ENCODE results near the gene BANK1. TPM values are rescaled to one million over a fixed set of nuclear protein-coding genes. Genes with fewer than 3 reads are reported as not detected.

The BANK1 gene
- total RNA-seq, 2 experiments from 2014 or later: 1.3 to 1.6 TPM

DNA sequence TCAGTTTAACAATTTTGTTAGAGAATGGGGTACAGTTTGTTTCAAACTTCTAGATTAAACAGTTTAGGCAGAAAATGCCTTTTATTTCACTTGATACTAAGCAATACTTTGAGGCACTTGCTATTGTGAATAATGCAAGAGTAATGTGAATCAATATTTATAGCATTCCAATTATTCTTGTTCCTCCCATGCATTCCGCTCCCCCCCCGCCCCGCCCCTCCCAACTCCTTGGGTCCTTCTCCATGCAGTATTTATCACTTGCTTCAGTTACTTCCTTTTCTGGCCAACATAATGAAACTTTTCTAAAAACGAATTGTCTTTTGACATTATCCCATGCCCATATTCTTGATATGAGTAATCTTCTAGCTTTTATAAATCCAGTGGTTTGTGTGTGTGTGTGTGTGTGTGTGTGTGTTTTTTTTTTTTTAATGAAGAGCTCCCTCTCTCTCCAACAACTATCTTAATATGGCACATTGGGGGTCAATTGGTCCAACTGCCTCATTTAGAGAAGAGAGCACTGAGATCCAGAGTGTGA is 1.6 kb downstream of the BANK1 start:
- Mint-ChIP-seq H3K4me3 (peak overlapping the region; percentile 46), H3K9me3 (peaks cover 1% of the 10 kb centered on the region), H3K27me3 (peaks cover 66% of the 10 kb centered on the region), H3K27ac (no peak overlapping the region), H3K36me3 (no peaks in the 10 kb centered on the region), H3K4me1 (peaks cover 10% of the 10 kb centered on the region)
- no peak for DNase-seq

DNA sequence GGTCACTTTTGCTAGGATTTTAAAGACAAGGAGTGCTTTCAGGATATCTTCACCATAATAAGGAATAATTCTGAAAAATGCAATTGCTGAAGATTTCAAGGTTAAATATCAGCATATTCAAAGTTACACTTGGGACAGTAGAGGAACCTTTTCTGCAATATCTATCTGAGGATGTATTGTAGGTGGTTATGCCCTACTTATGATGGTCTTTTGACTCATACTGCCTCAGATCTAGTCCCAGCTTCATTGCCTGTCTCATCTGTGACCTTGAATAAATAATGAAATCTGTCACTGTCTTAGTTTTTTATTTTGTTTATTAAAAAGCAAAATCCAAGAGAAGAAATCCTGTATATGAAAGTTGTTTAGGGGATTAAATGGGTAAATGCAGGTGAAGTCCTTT is 2.9 kb downstream of the BANK1 start:
- H3K4me1 Mint-ChIP-seq: peaks cover 10% of the 10 kb centered on the region
- DNase-seq: no peak
- H3K27ac Mint-ChIP-seq: no peak overlapping the region
- peaks cover 2% of the 10 kb centered on the region for H3K36me3 Mint-ChIP-seq
- H3K9me3 Mint-ChIP-seq: no peaks in the 10 kb centered on the region
- no peak overlapping the region for H3K4me3 Mint-ChIP-seq
- H3K27me3 Mint-ChIP-seq: peaks cover 59% of the 10 kb centered on the region

DNA sequence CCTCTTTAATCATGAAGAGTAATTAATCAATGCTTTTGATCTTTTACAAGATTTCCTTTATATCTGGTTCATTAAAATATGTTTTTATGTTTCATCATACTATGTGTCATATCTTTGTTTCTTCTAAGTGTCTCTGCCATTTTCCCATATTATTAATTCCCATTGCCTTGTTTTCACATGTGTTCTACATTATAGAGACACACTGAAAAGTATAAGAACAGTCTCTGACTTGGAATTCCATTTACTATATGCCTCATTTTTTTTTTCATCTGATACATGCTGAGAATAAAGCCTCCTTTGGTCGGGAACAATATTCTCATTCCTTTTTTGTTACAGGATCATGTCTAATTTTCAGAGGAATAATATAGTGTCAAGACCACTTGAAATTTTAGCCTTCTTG is 4.3 kb downstream of the BANK1 start:
- Mint-ChIP-seq H3K27me3 (peaks cover 55% of the 10 kb centered on the region), H3K4me3 (no peak overlapping the region), H3K4me1 (peaks cover 10% of the 10 kb centered on the region), H3K9me3 (no peaks in the 10 kb centered on the region), H3K36me3 (peaks cover 2% of the 10 kb centered on the region), H3K27ac (no peak overlapping the region)
- DNase-seq: no peak

DNA sequence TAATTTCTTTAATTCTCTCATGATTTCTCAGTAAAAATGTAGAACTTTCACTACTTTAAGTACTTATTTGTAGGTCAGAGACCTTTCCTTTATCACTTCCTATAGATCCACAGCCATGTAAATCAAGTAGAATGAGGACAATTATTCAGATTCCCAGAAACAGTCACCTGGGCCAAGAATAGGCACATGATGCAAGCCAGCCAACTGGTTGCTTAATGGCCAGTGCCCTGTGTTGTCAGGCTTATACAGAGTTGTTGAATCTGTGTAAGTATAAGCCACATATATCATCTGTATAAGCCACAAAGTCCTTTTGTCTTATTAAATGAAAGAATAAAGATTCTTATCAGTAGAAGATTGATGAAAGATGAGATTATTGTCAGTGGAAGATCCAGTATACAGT is 5.2 kb downstream of the BANK1 start:
- Mint-ChIP-seq H3K4me3 (no peak overlapping the region), H3K4me1 (peaks cover 7% of the 10 kb centered on the region), H3K36me3 (peaks cover 2% of the 10 kb centered on the region), H3K9me3 (no peaks in the 10 kb centered on the region), H3K27me3 (peaks cover 52% of the 10 kb centered on the region), H3K27ac (no peak overlapping the region)
- DNase-seq: no peak

DNA sequence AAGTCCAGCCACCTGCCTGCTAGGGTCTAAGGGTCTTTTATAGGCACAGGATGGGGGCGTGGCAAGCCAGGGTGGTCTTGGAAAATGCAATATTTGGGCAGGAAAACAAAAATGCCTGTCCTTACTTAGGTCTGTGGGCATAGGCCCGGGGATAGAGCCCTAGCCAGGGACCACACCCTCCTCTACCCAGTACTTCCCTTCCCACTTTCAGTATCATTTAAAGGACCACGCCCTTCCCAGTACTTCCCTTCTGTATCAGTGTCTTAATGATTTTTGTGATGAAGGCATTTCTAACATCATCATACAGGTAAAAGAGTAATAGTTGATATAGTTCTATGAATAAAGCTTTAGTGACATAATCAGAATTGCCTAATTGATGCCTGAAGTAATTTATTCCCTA is 11.4 kb downstream of the BANK1 start:
- no peaks in the 10 kb centered on the region for H3K9me3 Mint-ChIP-seq
- H3K27ac Mint-ChIP-seq: no peak overlapping the region
- peaks cover 9% of the 10 kb centered on the region for H3K27me3 Mint-ChIP-seq
- no peaks in the 10 kb centered on the region for H3K4me1 Mint-ChIP-seq
- no peak overlapping the region for H3K4me3 Mint-ChIP-seq
- no peak for DNase-seq
- H3K36me3 Mint-ChIP-seq: peaks cover 2% of the 10 kb centered on the region

DNA sequence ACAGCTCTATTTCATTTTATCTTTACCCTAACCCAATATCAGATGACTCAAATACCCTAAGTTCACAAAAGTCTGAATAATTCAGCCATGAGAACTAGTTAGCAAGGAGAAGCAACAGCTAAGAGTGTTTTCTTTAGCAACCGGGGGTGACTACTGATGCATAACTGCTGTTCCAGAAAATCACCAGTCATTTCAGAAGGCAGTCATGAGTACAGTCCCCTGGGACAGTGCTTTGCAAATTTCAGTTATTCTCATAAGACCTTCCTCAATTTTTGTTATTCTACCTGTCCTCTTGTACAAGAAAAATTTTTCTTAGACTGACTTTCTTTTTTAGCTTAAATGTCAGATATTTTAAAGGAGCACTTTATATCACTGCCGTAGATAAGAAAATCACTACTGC is 16.4 kb downstream of the BANK1 start:
- no peaks in the 10 kb centered on the region for H3K9me3 Mint-ChIP-seq
- H3K27me3 Mint-ChIP-seq: peaks cover 3% of the 10 kb centered on the region
- DNase-seq: no peak
- H3K27ac Mint-ChIP-seq: no peak overlapping the region
- H3K4me1 Mint-ChIP-seq: no peaks in the 10 kb centered on the region
- no peaks in the 10 kb centered on the region for H3K36me3 Mint-ChIP-seq
- H3K4me3 Mint-ChIP-seq: no peak overlapping the region

DNA sequence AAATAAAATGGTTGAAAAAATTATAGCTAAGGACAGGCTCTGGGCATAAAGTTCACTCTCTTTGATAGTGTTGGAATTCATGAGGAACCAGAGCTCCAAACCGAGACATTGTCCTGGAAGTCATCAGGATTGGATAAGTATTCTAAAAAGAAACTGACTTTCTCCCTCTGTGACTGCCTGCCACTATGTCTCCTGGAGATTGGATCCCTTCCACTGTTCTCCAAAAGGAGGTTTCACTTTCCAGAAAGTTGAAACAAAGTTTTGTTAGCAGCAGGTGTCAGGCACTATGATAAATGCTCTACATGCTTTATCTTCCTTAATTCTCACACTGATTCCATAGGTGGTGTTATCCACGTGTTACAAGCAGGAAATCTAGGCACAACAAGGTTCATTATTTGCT is 16.8 kb downstream of the BANK1 start:
- H3K27ac Mint-ChIP-seq: peak overlapping the region; percentile 17
- no peaks in the 10 kb centered on the region for H3K9me3 Mint-ChIP-seq
- H3K4me1 Mint-ChIP-seq: no peaks in the 10 kb centered on the region
- H3K4me3 Mint-ChIP-seq: no peak overlapping the region
- no peak for DNase-seq
- H3K27me3 Mint-ChIP-seq: peaks cover 3% of the 10 kb centered on the region
- no peaks in the 10 kb centered on the region for H3K36me3 Mint-ChIP-seq

DNA sequence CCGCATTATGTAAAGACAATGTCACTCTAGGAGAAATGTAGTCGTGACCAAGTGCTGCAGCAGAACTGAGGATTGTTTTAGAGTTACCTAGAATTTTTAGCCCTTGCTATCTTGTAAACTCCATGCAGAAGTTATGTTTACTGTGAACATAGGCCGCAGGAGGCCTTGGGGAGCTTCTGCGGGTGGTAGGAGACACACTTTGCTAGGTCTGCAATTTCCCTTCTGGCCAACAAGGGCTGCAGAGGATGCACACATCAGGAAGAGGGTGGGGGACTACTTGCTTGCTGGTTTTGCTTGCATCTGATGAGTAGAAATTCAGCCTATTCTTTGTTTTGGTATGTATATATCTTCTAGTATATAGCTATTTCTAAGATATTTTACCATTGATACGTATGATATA is 23.1 kb downstream of the BANK1 start:
- H3K36me3 Mint-ChIP-seq: no peaks in the 10 kb centered on the region
- no peaks in the 10 kb centered on the region for H3K27me3 Mint-ChIP-seq
- no peak overlapping the region for H3K27ac Mint-ChIP-seq
- H3K4me1 Mint-ChIP-seq: no peaks in the 10 kb centered on the region
- no peaks in the 10 kb centered on the region for H3K9me3 Mint-ChIP-seq
- no peak overlapping the region for H3K4me3 Mint-ChIP-seq
- DNase-seq: no peak

DNA sequence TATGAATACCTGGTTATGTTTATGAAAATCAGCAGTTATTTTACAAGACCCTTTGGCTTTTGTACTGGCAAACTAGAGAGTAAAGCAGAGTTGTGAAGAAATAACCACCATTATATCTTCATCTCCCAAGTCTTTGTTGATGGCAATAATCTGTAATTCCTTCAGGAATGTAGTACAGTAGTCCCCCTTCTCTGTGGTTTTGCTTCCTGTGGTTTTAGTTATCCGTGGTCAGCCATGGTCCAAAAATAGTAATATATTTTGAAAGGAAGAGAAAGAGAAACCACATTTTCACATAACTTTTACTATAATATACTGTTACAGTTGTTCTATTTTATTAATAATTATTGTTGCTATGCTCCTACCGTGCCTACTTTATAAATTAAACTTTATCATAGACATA is 27.8 kb downstream of the BANK1 start:
- Mint-ChIP-seq H3K27me3 (peaks cover 3% of the 10 kb centered on the region), H3K36me3 (no peaks in the 10 kb centered on the region), H3K4me1 (no peaks in the 10 kb centered on the region), H3K4me3 (no peak overlapping the region), H3K9me3 (peaks cover 6% of the 10 kb centered on the region), H3K27ac (no peak overlapping the region)
- DNase-seq: no peak

DNA sequence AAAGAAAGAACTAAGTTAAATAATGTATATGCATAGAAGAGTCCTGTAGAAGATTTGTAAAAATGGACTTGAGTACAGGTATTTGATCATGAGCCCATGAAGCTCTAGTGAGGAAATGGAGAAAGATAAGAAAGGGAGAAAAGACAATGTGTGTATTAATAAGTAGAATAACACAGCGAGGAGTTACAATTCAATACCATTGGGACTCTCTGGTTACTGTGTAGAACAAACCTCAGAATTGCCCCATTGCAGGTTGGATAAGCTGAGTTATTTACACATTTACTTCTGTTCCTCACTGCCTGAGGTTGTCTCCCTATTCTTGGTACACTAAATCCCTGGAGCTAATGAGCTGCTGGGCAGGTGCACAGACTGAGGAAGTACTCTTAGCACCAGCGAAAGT is 33.3 kb downstream of the BANK1 start:
- Mint-ChIP-seq H3K9me3 (peaks cover 6% of the 10 kb centered on the region), H3K4me1 (no peaks in the 10 kb centered on the region), H3K4me3 (no peak overlapping the region), H3K36me3 (no peaks in the 10 kb centered on the region), H3K27ac (no peak overlapping the region), H3K27me3 (peaks cover 3% of the 10 kb centered on the region)
- no peak for DNase-seq

DNA sequence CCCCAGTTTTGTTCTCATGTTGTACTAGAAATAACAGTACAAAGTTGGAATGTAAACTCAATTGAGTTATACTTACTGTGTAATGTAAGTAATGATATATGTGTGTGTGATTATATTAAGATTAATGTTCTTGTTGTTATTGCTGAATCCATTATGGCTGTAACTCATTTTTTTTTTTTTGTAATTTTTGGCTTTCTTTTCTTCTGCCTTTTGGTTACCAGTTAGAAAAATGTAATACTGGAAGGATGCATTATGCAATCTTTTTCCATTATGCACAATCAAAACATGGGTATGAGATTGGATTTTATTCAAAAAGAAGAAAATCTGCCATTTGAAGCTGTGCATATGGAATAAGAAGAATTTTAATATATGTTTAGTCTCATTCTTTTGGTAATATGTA is 34.0 kb downstream of the BANK1 start:
- Mint-ChIP-seq H3K4me3 (no peak overlapping the region), H3K4me1 (no peaks in the 10 kb centered on the region), H3K36me3 (no peaks in the 10 kb centered on the region), H3K27ac (no peak overlapping the region), H3K27me3 (peaks cover 3% of the 10 kb centered on the region), H3K9me3 (peaks cover 6% of the 10 kb centered on the region)
- no peak for DNase-seq

DNA sequence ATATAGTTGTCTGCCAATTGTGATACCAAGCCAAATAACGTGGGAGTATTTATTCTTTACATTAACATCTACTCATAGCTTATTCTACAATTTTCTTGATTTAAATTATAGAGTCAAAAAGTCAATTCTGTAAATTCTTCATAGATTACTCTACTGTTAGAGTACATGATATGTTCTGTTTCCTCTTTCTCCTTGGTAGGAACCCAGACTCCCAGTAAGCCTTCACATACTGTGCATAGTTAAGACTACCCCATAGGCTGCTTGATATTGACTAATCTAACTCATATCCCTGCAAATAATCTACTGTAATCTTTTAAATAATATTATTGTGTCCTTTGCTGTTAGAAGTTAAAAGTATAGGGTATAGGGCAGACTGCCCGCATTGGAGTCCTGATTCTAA is 35.4 kb downstream of the BANK1 start:
- H3K27ac Mint-ChIP-seq: no peak overlapping the region
- H3K4me3 Mint-ChIP-seq: no peak overlapping the region
- H3K4me1 Mint-ChIP-seq: no peaks in the 10 kb centered on the region
- H3K27me3 Mint-ChIP-seq: peaks cover 3% of the 10 kb centered on the region
- DNase-seq: no peak
- H3K9me3 Mint-ChIP-seq: peaks cover under 1% of the 10 kb centered on the region
- H3K36me3 Mint-ChIP-seq: no peaks in the 10 kb centered on the region

DNA sequence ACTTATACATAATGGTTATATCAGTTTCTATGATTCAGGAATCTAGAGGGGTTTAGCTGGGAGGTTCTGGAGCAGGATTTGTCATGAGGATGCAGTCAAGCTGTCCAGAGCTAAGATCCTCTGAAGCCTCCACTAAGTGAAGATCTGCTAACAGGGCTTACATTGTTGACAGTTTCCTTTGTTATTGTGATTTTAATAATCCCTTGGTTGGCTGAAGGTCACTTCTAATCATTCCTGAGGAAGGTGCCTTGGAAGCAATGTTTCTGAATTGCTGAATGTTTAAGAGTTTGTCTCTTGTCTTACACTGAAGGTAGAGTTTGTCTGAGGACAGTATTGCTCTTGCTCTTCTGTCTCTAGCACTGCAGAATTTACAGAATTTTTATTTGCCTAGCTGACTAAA is 41.3 kb downstream of the BANK1 start:
- Mint-ChIP-seq H3K4me1 (no peaks in the 10 kb centered on the region), H3K27ac (no peak overlapping the region), H3K4me3 (no peak overlapping the region), H3K36me3 (no peaks in the 10 kb centered on the region), H3K9me3 (no peaks in the 10 kb centered on the region), H3K27me3 (peaks cover 13% of the 10 kb centered on the region)
- DNase-seq: no peak

DNA sequence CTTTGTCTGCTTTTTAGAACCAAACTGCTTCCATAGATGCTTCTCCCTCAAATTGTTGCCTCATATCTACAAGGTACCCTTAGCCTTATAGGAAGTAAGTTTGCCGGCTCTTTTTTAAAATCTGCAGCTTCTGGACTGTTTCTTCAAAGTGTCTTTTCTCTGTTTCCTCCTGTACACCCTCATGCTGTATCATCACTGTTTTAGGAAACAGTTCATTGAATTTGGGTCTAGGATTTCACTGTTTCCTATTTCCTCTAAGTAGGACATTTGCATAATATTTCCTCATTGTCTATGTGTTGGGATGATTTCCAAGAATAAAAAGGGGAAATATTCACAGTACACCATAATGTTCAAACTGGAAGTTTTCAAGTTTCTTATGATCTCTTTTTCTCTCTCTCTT is 43.0 kb downstream of the BANK1 start:
- Mint-ChIP-seq H3K4me1 (no peaks in the 10 kb centered on the region), H3K4me3 (no peak overlapping the region), H3K9me3 (no peaks in the 10 kb centered on the region), H3K27ac (no peak overlapping the region), H3K36me3 (no peaks in the 10 kb centered on the region), H3K27me3 (peaks cover 16% of the 10 kb centered on the region)
- no peak for DNase-seq

DNA sequence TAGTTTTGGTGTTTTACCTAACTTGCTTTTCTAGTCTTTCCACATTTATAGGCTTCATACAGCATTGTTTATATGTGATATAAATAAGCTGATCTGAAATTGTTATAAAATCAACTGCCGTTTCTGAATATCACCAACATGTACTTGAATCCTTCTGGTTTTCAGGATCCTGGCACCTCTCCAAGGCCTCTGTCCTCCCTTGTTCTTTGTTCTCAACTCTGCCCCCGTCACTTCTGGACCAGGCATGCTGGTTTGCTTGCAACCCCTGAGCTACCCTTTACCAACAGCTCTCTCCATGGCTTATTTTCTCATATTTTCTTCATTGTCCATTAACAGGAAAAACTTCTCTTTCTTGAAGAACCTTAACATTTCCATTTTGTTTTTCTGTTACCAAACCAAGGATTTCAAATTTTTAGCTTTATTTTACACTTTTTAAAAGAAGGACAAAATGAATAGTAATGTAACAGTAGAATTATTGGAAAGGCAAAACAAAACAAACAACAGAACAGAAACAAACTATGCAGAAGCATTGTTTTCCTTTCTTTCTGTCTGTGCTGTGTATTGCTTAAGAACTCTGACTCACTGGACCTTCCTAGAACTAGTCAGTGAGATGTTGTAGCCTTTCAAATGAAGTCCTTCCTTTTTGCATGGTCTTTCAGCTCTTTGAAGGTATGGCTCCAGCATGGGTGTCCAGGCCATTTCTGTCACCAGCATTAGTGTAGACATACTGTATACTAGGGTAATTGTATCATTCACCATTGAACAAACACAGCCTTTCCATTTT is 44.8 kb downstream of the BANK1 start:
- no peaks in the 10 kb centered on the region for H3K36me3 Mint-ChIP-seq
- no peak for DNase-seq
- no peak overlapping the region for H3K4me3 Mint-ChIP-seq
- peaks cover 18% of the 10 kb centered on the region for H3K27me3 Mint-ChIP-seq
- H3K9me3 Mint-ChIP-seq: no peaks in the 10 kb centered on the region
- H3K27ac Mint-ChIP-seq: no peak overlapping the region
- H3K4me1 Mint-ChIP-seq: no peaks in the 10 kb centered on the region

DNA sequence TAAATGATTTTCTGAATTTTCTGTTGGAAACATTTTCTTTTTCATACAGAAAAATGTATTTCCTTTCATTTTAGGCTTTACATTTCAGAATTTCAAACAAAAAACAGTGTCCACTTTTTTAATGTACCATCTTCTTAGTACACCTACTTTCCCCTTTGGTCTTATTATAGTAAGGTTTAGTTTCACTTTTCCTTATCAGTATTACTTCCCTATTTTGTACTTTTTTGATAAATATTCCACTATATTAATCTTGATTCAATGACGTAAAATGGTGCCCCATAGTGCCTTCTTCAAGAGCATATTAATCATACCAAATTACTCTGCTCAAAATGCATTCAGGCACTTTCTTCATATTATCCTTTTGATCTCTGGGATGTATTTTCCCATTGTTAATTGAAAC is 52.5 kb downstream of the BANK1 start:
- DNase-seq: no peak
- Mint-ChIP-seq H3K27me3 (peaks cover 7% of the 10 kb centered on the region), H3K27ac (no peak overlapping the region), H3K4me3 (no peak overlapping the region), H3K4me1 (peaks cover 1% of the 10 kb centered on the region), H3K9me3 (no peaks in the 10 kb centered on the region), H3K36me3 (no peaks in the 10 kb centered on the region)

Measured in activated naive CD8-positive, alpha-beta T cell treated with anti-CD3 and anti-CD28 coated beads for 36 hours (primary cell).